Mononuclear cell (primary cell): Measurements from ENCODE around the gene KCNMA1. TPM values are rescaled to one million over a fixed set of nuclear protein-coding genes. Genes with fewer than 3 reads are reported as not detected.
"Not testable (repeated sequence)": the region's sequence is repeated elsewhere in the genome, so short reads cannot be mapped to it uniquely, and the experiment has no call there.

Experiments
- H3K27me3 ChIP-seq: 2 replicates; pipeline ENCODE4 v1.6.0; 2011; ENCODE audit warnings: low read length, control low read depth; ENCODE audit not compliant: insufficient read depth
- H3K4me1 ChIP-seq: 2 replicates; pipeline ENCODE4 v1.5.1; 2011; ENCODE audit warnings: mild to moderate bottlenecking, low read length, control low read depth; ENCODE audit not compliant: insufficient read depth
- H3K4me3 ChIP-seq: 2 replicates; pipeline ENCODE4 v1.5.1; 2011; ENCODE audit warnings: mild to moderate bottlenecking, low read length, moderate library complexity
- H3K9me3 ChIP-seq: 2 replicates; pipeline ENCODE4 v1.5.1; 2011; ENCODE audit warnings: low read depth, mild to moderate bottlenecking, control low read depth, low read length
- total RNA-seq: library from RNA; depleted of rRNA; stranded (reverse); fragments of >200 nt; gene quantifications from one replicate; pipeline ENCODE4 v1.2.3, GENCODE V29; 2012

KCNMA1 gene
- total RNA-seq, 1 donor: 0.42 TPM

GRCh38 chr10:77524281-77524711 is 113.3 kb downstream of the KCNMA1 start:
- H3K4me3 ChIP-seq: no peak overlapping the region
- H3K4me1 ChIP-seq: no peaks in the 10 kb centered on the region
- peaks cover 2% of the 10 kb centered on the region for H3K27me3 ChIP-seq
- no peaks in the 10 kb centered on the region for H3K9me3 ChIP-seq

- H3K9me3 ChIP-seq: no peaks in the 10 kb centered on the region
- no peaks in the 10 kb centered on the region for H3K4me1 ChIP-seq
- H3K4me3 ChIP-seq: no peak overlapping the region
- H3K27me3 ChIP-seq: peaks cover 2% of the 10 kb centered on the region
These were observed 115.3 kb downstream of the KCNMA1 start for GRCh38 chr10:77522268-77522809.

- Histone ChIP-seq H3K4me3 (no peak overlapping the region), H3K9me3 (no peaks in the 10 kb centered on the region), H3K27me3 (peaks cover 2% of the 10 kb centered on the region), H3K4me1 (no peaks in the 10 kb centered on the region)
These were observed 116.6 kb downstream of the KCNMA1 start for GRCh38 chr10:77520995-77521394.

- H3K9me3 ChIP-seq: no peaks in the 10 kb centered on the region
- H3K4me3 ChIP-seq: no peak overlapping the region
- peaks cover 2% of the 10 kb centered on the region for H3K27me3 ChIP-seq
- H3K4me1 ChIP-seq: no peaks in the 10 kb centered on the region
These were observed 117.3 kb downstream of the KCNMA1 start for GRCh38 chr10:77520290-77520689.

- not testable (repeated sequence) for H3K4me1 ChIP-seq, H3K27me3 ChIP-seq, H3K9me3 ChIP-seq, H3K4me3 ChIP-seq
These were observed 117.8 kb downstream of the KCNMA1 start for GRCh38 chr10:77519791-77520190.

- no peaks in the 10 kb centered on the region for H3K9me3 ChIP-seq
- peaks cover 2% of the 10 kb centered on the region for H3K27me3 ChIP-seq
- no peaks in the 10 kb centered on the region for H3K4me1 ChIP-seq
- no peak overlapping the region for H3K4me3 ChIP-seq
These were observed 118.7 kb downstream of the KCNMA1 start for GRCh38 chr10:77518910-77519274.

- peaks cover 2% of the 10 kb centered on the region for H3K27me3 ChIP-seq
These were observed 119.2 kb downstream of the KCNMA1 start for GRCh38 chr10:77518241-77518909.

GRCh38 chr10:77516575-77516974 is 121.0 kb downstream of the KCNMA1 start:
- no peaks in the 10 kb centered on the region for H3K9me3 ChIP-seq
- no peaks in the 10 kb centered on the region for H3K27me3 ChIP-seq
- no peaks in the 10 kb centered on the region for H3K4me1 ChIP-seq
- H3K4me3 ChIP-seq: no peak overlapping the region

More at GRCh38 chr10:77518241-77518909, 119.2 kb downstream of the KCNMA1 start:
- no peaks in the 10 kb centered on the region for H3K4me1 ChIP-seq
- H3K4me3 ChIP-seq: no peak overlapping the region
- no peaks in the 10 kb centered on the region for H3K9me3 ChIP-seq

GRCh38 chr10:77514870-77515269 is 122.7 kb downstream of the KCNMA1 start:
- no peaks in the 10 kb centered on the region for H3K9me3 ChIP-seq
- H3K4me1 ChIP-seq: no peaks in the 10 kb centered on the region
- H3K4me3 ChIP-seq: no peak overlapping the region
- no peaks in the 10 kb centered on the region for H3K27me3 ChIP-seq

- H3K4me3 ChIP-seq: no peak overlapping the region
- no peaks in the 10 kb centered on the region for H3K27me3 ChIP-seq
- no peaks in the 10 kb centered on the region for H3K4me1 ChIP-seq
- no peaks in the 10 kb centered on the region for H3K9me3 ChIP-seq
These were observed 123.8 kb downstream of the KCNMA1 start for GRCh38 chr10:77513781-77514331.

GRCh38 chr10:77513220-77513619 is 124.4 kb downstream of the KCNMA1 start:
- no peaks in the 10 kb centered on the region for H3K9me3 ChIP-seq
- H3K4me3 ChIP-seq: no peak overlapping the region
- H3K4me1 ChIP-seq: no peaks in the 10 kb centered on the region
- H3K27me3 ChIP-seq: no peaks in the 10 kb centered on the region

GRCh38 chr10:77512219-77512578 is 125.4 kb downstream of the KCNMA1 start:
- H3K27me3 ChIP-seq: no peaks in the 10 kb centered on the region

GRCh38 chr10:77511498-77512218 is 126.0 kb downstream of the KCNMA1 start:
- H3K4me1 ChIP-seq: no peaks in the 10 kb centered on the region

More at GRCh38 chr10:77512219-77512578, 125.4 kb downstream of the KCNMA1 start:
- no peaks in the 10 kb centered on the region for H3K9me3 ChIP-seq
- no peaks in the 10 kb centered on the region for H3K4me1 ChIP-seq
- H3K4me3 ChIP-seq: no peak overlapping the region

GRCh38 chr10:77510695-77511094 is 126.9 kb downstream of the KCNMA1 start:
- no peaks in the 10 kb centered on the region for H3K4me1 ChIP-seq
- no peaks in the 10 kb centered on the region for H3K27me3 ChIP-seq
- no peaks in the 10 kb centered on the region for H3K9me3 ChIP-seq
- no peak overlapping the region for H3K4me3 ChIP-seq

More at GRCh38 chr10:77511498-77512218, 126.0 kb downstream of the KCNMA1 start:
- H3K4me3 ChIP-seq: no peak overlapping the region
- H3K9me3 ChIP-seq: no peaks in the 10 kb centered on the region
- H3K27me3 ChIP-seq: no peaks in the 10 kb centered on the region

- Histone ChIP-seq H3K9me3 (no peaks in the 10 kb centered on the region), H3K4me3 (no peak overlapping the region), H3K4me1 (no peaks in the 10 kb centered on the region), H3K27me3 (no peaks in the 10 kb centered on the region)
These were observed 127.3 kb downstream of the KCNMA1 start for GRCh38 chr10:77510294-77510693.
